HG03442 (cell line): Measurements from ENCODE around the gene MOB3B.

Source experiments
- ATAC-seq: cut with Tn5 transposase; IDR thresholded peaks from one replicate; pipeline ENCODE4 v1.9.1; 2021; ENCODE audit warnings: mild to moderate bottlenecking, moderate library complexity; ENCODE audit not compliant: unreplicated experiment

Gene MOB3B

DNA sequence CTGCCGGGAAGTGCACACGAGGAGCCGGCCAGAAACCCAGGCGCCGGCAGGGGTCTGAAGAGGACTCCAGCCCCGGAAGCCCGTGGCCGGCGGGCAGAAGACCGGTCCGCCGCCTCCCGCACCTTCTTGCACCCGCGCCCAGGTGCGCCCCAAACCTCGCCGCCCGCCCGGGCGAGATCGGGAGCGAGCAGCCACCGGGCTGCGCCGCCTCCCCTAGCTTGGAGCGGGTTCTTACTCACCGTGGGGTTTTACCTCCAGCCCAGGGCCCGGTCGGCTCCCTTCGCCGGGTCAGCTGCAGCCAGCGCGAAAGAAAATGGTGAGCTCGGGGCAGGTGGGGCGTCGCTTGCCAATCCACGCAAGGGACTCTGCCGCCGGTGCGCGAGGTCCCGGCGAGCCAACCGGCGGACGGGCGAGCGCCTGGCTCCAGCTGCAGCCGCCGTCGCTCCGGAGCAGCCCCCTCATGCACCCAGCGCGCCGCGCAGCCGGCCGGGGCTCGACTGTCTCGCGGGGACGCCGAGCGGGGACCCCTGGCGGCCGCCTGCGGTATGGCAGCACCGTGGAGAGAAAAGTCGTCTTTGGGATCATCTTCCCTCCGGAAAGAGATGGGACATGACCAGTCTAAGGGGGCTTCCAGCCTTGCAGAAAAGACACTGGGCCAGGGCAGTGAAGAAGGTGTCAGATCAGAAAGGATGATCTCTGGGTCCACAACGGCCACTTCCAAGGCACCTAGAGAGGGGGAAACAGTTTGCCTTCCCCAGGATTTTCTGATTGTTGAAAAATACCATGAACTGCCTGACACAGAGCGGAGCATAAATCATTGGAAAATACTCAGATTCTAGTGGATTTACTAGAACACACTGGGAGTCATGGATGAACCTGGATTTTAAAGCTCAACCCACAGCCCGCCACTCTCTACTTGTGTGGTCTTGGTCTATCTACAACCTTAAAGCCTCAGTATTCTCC is at the start of gene MOB3B:
MOB3B (minus strand) TSS at position 499 of the 963 bp plus-strand sequence. CDS start 74,264 bp downstream, outside the sequence.
- peak; percentile 76 for ATAC-seq

DNA sequence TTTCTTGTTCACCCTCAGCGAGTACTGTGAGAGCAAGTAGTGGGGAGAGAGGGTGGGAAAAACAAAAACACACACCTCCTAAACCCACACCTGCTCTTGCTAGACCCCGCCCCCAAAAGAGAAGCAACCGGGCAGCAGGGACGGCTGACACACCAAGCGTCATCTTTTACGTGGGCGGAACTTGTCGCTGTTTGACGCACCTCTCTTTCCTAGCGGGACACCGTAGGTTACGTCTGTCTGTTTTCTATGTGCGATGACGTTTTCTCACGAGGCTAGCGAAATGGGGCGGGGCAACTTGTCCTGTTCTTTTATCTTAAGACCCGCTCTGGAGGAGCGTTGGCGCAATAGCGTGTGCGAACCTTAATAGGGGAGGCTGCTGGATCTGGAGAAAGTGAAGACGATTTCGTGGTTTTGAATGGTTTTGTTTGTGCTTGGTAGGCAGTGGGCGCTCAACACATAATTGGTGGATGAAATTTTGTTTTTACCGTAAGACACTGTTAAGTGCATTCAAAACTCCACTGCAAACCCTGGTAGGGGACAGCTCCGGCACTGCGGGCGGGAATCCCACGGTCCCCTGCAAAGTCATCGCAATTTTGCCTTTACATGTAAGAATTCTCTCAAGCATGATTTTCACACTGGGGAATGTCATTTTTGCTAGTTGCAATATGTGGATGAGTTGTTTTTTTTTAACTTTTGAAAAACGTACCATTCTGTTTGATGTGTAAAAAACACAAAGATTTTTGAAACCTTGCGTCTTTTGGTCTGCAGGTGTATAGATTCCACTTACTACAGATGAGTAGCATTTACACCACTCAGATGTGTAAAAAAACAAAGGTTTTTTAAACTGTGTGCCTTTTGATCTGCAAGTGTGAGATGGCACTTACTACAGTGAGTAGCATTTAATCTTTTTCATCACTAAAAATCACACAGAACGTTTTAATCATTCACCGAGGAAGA is 44.3 kb upstream of the MOB3B start:
- ATAC-seq = peak; percentile 83

DNA sequence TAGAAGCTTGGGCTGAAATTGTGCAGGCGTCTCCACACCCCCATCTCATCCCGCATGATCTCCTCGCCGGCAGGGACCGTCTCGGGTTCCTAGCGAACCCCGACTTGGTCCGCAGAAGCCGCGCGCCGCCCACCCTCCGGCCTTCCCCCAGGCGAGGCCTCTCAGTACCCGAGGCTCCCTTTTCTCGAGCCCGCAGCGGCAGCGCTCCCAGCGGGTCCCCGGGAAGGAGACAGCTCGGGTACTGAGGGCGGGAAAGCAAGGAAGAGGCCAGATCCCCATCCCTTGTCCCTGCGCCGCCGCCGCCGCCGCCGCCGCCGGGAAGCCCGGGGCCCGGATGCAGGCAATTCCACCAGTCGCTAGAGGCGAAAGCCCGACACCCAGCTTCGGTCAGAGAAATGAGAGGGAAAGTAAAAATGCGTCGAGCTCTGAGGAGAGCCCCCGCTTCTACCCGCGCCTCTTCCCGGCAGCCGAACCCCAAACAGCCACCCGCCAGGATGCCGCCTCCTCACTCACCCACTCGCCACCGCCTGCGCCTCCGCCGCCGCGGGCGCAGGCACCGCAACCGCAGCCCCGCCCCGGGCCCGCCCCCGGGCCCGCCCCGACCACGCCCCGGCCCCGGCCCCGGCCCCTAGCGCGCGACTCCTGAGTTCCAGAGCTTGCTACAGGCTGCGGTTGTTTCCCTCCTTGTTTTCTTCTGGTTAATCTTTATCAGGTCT is 43.5 kb upstream of the MOB3B start, which contains the start of gene C9orf72:
C9orf72 (minus strand) TSS at position 564 of the 716 bp plus-strand sequence. CDS start 6,361 bp downstream, outside the sequence.
- ATAC-seq = peak; percentile 48

DNA sequence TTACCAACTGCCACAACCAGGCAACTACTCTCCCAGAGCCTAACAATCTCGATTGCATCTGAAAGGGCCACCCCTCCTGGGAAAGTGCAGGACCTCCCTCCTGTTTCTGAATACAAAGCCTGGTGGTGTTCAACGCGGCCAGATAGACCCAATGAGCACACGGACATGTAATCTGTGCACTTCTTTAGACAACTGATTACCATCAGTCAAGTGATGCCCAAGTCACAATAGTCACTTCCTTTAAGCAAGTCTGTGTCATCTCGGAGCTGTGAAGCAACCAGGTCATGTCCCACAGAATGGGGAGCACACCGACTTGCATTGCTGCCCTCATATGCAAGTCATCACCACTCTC is 42.9 kb upstream of the MOB3B start:
- ATAC-seq = peak; percentile 40

DNA sequence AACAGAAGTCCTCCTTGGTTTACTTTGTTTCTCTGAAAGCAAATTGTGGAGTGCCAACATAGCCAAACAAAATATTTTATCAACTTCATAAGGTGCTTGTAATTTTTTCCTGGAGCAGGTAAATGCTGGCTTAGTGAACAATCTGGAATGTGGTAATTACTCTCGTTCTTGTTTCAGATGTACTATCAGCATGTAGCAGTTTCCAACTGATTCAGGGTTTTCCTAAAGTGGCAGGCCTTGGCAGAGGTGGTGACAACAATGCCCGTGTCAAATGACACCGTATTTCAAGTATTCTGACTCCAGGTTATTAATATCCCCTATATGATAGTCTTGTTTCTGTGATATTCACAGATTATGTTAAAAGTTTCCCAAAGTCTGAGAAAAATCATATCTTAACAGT is 42.4 kb upstream of the MOB3B start:
- no peak for ATAC-seq

DNA sequence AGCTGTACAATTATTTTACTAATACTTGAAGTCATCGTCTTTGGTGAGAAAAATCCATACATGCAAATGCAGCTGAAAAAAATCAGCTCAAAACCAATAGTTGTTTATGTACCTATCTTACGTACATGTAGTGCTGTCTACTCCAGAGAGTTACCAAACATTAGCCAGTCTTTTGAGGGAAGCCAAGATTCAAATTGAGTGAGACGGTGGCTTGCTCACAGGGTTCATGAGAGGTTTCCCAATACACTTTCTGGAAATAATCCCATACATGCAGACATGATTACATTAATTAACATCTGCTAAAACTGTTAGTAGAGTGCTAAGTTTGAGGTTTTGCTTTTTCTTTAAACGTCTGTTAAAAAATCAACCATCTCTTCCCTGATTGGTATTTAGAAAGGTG is 41.4 kb upstream of the MOB3B start:
- ATAC-seq = no peak

DNA sequence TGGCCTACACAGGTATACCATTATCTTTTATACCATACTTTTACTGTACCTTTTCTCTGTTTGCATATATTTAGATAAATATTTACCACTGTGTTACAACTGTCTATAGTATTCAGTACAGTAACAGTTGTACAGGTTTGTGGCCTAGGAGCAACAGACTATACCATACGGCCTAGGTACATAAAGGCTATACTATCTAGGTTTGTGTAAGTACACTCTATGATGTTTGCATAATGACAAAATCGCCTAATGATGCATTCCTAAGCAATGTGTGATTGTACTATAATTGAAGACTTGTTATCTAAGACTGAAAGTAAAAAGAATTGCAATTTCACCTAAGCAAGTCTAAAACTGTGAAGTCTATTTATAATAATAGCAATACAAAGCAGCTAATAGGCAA is 39.8 kb upstream of the MOB3B start:
- ATAC-seq = no peak

DNA sequence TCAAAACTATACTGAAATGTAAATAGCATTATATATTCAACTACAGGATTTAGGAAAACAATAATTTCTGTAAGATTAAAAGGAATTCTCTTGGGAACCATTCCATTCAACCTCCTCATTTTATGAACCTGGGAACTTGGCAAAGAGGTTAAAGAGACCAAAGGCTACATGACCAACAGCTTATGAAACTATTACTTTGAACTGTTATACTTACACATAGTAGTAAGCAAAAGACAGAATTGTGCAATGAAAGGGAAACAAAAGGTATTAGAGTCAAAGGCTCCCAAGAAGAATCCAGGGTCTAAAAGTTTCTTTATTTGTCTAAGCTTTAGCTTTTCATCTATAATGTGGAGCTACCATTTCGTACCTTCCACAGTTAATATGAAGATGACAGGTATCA is 36.5 kb upstream of the MOB3B start:
- ATAC-seq = no peak

DNA sequence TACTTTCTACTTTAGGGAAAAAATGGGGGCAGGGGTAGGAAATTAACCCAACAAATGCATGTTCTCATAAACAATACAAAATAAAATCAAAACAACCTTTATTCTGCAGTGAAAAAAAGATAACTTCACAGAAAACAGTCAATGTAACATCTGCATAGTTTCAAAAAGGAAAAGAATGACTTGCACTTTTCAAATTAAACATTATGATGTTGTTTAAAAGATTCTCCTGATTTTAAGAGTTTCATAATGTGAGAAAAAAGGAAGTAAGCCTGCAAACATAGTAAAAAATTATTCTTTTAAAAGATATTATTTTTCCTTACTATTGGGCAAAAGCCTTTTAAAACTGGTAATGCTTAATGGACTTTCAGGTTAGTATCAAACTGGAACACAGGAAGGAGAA is 36.1 kb upstream of the MOB3B start:
- ATAC-seq = no peak

DNA sequence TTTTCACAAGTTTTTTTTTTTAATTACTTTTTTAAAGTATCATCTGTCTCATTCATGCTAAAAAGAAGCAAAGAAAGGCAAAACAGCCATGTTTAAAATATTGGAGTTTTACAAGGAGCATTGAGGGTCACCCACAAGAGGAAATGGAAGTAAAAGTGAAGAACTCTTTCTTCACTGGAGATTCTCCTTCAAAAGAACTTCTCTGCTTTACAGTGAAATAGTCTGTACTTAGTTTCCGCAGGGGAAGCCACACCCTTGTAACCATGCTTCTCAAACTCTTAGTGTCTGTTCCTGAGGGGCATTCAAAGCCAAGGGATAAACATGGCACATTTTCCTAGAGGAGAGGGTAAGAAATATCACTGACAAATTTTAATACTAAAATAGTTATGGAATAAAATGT is 35.1 kb upstream of the MOB3B start:
- ATAC-seq = peak; percentile 35

DNA sequence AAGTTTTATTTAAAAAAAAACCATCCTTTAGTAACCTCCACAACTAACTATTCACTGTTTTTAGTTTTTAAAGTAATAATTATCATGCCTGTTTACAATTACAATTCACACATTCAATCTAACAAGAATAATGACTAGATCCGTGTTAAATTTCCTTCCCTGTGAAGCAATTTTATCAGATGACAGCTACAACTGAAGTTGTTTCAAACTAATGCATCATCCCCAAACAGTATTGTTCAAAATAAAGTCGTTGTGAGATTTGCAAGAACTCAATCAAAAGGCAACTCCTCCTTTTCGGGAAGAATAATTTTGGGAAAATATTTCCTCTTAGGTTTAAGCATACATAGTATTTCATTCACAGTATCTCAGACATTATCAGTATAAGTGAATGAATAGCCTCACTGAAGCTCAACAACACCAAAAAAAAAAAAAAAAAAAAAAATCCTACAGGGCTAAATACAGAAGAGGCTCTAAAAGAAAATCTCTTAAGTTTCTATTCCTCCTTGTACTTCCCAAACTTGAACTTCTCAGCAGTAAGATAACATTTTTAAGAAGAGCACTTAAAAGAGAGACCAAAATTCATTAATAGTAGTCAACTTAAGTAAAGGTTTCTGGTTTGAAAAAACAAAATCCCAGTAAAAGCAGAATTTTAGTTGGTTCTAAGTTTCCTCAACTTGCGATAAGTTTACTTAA is 34.3 kb upstream of the MOB3B start:
- ATAC-seq = no peak

DNA sequence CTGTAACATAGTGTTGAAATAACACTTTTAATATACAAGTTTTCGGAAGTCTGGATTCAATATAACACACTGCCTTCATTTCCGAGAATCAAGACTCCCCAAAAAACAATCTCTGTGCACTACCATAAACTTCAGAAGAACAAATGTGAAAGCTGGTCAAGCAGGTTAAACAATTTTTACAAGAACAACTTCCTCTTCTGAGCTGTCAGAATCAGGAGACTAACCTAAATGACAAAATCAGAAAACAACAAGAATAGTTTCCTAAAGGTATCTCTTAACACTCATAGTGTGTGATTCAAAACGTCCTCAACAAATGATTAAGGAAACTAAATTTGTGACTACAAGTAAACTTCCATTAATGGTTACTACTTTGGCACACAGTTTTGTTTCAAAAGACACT is 32.1 kb upstream of the MOB3B start:
- ATAC-seq = peak; percentile 53

DNA sequence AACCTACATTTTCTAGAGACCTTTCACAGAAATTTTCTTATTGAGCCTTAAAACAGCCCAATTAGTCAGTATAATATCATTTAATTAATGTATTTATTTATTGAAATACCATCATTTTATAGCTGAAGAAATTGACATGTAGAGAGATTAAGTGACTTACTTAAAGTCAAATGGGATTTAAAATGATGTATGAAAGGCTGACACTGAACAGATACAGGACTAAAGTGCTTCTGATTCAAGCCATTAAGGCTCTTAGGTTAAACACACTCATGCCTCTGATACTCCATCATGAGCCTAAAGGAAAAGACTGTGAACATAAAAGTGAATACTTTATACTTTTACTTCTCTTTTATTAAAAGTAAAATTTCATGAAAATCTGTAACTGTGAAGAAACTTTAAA is 30.8 kb upstream of the MOB3B start:
- no peak for ATAC-seq

DNA sequence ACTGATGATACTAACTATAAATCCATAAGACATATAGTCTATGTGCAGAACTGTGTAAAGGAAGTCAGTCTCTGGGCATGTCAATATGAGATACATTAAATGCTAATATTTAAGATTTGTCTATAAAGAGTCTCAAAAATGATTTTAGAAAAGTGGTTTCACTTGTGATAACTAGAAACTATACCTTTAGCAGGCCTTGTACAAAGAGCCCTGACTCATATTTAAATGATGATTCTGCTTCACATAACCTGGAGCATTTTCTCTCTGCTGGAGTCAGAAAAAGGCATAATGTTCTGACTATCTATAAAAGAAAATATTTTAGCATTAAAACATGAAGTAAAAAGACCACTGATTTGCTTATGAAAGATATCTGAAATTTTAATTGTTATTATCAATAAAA is 28.7 kb upstream of the MOB3B start:
- no peak for ATAC-seq

DNA sequence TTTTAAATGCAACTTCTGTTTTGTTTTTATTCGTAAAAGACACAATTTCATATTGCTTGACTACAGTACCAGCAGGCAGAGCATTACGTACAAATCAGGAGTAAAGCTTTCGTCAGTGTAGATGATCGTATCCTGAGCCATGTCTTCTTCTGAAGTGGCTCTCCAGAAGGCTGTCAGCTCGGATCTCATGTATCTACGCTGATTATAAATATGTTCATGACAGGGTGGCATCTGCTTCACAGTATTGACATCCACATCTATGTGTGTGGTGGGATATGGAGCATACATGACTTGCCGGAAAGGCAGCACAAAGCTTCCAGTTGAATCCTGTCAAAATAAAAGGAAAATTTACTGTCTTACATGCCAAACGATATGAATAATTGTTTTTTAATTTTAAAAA is 26.9 kb upstream of the MOB3B start:
- ATAC-seq = no peak

DNA sequence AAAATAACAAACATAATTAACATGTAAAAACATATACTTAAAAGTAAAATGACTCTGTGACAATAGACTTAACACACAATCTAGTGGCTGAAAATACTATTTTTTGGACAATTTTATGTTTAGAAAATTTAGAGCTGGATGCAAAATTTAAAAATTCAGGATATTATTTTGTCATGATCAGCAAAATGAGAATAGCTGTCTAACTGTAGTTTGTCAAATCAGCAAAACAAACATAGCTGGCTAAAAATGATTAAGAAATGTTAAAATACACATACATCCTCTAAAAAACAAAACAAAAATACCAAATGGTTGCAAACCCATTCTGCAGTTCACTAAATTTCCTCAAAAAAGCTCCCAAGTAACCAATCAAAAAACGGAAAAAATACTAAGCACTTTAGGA is 25.1 kb upstream of the MOB3B start:
- ATAC-seq = no peak

DNA sequence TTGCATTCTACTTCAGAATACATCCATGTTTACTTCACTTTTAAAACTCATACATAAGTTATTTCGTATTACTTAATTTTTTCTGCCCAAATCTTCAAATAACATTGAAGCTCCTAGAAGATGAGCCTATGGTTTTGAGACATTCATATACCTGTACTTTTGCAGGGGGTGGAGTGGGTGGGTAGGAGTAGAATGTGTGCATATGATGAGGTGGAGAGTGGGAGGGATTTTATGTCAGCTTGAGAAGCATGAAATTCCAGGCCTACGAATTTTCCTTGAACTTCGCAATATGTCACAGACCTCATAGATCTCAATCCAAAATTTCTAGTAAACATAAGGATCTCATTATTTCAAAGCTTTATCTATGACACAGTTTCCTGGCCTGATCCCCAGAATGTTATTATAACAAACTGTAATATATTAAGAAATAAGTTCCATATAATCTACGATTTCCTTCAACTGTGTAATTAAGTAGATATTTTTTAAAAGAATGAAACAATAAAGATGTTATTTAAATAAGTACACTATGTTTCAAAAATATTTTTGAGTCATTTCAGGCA is 19.7 kb upstream of the MOB3B start:
- ATAC-seq = no peak

DNA sequence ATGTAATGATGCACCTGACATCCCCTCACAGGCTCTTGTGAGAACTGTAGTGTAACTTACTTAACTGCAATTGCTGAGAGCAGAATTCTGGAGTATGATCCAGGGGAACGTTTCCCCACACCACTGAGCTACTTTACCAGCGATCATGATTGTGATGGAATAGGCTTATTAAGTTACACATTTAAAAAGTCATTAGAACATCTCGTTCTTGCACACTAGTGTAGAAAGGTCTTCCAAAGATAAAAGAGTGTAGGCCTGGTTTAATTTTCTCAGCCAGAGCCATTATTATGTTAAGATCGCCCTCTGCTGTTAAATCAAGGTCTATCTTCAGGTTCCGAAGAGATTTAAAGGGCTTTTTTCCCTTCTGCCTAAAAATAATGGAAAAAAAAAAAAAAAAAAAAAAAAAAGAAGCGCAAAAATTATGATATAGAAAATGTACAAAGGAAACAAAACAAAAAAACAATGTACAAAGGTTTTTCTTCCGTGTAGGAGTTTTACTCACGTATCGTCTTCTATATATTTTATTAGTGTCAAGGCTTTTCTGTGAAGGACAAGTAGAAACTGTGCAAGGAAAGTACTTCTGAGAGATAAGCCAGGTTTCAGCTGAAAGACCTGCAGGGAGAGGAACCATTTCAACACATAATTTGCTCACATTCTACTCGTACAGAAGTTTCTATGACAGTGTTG is 18.6 kb upstream of the MOB3B start:
- ATAC-seq = no peak

DNA sequence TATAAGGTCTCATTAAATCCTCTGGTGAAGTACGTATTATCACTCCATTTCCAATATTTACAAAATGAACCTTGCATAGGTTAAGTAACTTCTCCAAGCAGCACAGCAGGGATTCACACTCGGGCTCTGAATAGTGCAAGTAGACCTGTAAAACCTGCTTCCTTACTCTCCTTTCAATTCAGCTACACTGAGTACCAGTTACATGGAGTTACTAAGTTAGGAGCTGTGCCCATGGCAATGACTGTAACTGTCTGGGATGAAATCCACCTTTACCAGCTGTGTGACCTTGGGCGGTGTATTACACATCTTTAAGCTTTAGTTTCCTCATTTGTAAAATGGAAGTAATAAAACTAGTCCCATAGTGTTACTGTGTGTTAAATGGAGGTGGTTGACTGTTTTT is 15.9 kb upstream of the MOB3B start:
- no peak for ATAC-seq
